CD1c-positive myeloid dendritic cell (primary cell): Measurements from ENCODE around the gene MAP3K13.

Experiments
- DNase-seq: peaks from one replicate; pipeline ENCODE4 v3.0.0-alpha.2; 2016; ENCODE audit errors: extremely low spot score

Gene MAP3K13

DNA sequence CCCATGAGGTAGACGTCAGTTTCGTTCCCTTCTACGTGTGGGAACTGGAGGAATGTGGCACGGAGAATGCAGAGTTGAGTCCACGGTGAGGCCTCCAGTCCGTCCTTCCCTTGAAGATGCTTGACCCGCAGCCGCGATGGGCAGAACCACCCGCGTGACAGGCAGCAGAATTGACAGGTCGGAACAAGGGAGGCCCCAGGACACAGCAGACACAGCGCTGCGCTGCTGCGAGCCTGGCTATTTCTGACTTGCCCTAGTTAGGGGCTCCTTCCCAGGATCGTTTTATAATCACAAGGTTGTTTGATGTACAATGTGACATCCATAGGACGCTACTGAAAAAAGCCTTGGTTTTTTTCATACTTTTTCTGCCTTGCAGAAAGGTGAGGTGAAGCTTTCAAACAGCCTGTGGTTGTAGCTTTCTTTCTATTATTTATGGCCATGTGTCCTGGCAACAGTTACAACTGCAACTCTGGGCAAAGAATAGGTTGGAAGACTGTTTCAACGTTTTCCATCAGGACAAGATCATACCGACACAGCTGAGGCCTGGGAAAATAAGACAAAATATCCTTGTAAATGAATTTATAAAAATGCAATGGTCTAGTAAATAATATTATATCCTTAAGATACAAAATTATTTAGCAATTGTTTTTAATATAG is 145.5 kb downstream of the MAP3K13 start:
- DNase-seq: no peak

DNA sequence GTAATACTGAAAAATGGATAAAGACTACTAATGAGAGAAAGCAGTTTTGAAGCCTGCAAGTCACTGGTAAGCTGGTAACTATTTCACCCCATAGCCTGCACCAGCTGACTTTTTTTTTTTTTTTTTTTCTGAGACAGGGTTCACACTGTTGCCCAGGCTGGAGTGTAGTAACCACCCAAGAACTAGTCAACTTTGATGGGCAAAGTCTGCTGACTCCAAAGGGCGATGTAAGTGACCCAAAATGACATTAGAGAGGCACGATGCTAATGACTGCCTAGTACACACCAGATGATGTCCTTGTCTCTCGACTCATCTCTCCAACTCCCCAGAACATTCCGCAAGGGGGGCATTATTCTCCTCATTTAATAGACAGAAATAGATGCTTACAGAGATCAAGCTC is 148.8 kb downstream of the MAP3K13 start:
- DNase-seq: no peak

DNA sequence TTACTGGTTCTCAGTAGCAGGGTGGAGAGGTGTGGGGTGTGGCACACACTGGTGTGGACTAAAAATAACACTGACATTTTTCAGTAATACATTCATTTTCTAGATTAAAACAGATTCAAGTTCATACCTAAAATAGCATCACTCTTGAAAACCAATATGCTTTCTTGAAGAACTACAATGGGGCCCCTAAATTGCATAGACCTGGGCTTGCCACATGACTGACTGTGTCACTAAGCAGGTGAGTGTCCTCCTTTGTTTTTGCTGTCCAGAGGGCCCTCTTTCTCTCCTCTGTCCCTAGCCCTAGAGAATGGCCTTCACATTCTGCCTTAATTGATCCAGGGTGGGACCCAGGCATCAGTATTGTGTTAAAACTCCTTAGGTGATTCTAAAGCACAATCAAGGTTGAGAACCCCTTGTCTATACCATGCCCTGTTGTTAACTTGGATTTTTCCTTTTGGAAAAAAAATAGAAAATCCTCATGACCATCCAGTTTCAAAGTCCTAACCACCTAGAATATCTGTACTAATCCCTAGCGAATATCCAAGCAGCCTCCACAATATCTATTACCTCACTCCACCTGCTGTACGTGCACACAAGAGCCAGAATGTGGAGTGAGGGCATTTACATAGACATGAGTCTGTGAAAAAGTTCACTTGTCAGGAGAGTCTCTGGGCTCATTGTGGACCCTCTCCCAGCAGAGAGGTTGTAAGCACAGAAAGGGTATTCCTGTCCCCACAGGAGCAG is 154.6 kb downstream of the MAP3K13 start:
- DNase-seq: no peak

DNA sequence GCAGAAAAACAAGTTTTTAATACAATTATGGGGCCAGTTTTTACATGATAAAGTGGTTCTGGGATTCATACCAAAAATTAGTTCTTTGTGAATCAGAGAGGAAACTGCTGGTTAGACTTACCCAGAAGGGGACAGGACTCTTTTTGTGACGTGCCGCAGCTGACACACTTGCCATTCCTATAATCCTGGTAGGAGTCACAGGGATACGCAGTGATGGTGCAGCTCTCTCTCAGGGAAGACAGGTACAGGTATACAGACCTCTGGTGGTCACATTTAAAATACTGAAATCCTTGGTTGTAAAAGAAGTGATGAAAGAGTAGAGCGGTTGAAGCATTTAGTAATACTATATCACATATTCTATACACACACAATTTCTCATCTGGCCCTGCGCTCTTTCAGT is 156.1 kb downstream of the MAP3K13 start:
- no peak for DNase-seq

DNA sequence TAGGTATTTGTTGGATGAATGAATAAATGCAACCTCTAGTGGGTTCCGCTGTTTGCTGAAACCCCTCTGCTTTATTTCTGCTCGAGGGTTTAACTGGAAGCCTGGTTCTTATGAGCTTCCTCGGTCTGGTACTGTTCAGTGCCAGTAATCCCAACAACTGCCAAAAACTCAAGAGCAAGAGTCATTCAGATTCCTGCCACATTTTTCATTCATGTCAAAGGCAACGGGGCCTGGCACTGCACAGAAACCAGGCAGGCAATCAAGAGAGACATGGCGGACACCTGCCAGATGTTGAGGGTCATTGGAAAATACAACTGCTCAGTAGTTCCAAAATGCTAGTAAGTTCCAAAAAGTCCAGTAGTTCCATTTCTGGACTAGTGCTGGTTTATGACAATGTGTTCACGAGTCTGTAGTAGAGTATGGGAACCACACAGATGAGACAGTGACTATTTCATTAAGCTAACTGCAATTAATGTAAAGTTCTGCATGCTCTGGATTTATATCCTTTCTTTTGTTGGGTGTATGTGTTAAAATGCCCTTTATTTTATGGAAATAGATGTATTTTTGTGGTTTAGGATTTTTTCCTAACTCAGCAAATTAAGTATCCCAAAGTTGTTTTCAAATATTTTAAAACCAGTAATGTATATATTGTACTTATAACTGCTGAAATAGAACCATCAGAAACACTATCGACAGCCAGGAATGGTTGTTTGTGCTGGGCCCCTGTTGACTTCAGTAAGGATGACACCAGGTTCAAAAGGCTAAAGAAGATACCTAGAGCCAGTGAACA is 158.6 kb downstream of the MAP3K13 start:
- DNase-seq: no peak

DNA sequence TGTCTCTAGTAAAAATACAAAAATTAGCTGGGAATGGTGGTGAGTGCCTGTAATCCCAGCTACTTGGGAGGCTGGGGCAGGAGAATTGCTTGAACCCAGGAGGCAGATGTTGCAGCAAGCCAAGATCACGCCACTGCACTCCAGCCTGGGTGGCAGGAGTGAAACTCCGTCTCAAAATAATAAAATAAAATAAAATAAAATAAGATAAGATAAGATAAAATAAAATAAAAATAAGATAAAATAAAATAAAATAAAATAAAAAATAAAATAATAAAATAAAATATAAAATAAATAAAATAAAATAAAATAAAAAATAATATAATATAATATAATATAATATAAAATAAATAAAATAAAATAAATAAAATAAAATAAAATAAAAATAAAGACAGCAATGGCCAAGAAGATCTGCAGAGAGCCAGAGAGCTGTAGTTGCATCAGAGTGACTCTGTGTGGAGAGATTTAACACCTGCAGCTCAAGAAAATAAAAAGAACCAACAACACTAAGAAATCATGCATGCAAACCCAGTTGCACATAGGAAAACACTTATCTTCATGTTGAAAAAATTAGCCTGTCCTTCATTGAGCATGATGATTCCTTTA is 163.5 kb downstream of the MAP3K13 start:
- DNase-seq: no peak

DNA sequence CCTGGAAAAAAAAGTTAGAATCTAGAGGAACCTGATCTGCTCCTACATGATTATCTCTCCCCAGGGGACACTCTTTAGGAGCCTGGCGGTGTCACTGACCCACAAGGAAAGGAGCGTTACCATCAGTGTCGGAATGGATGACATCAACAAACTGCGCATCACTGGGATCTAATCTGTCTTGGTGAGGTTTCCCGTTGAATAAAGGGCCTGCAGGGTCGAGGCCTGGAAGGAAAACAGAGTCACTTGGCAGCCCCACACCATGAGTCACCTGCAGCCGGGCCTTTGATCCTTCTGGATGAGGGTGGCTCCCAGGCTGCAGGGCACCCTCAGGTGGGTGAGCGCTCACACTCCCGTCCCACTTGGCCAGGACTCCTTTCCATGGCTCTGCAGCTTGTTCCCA is 164.4 kb downstream of the MAP3K13 start:
- DNase-seq: no peak

DNA sequence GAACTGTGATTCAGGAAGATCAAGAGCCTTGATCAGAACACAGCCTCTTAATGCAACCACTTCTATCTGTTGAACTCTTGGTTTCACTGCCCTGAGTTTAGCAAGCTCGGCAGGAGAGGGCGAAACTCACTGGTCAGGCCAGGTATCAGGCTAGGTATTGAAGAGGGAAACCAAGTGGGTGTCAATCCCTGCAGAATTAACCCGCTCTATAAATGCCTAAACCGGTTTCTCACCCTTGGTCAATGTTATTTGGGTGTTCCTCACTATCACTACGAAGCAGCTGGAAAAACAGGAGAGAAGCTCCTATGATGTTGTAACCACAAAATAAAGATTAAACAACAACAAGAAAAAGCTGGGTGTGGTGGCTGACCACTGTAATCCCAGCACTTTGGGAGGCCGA is 165.6 kb downstream of the MAP3K13 start:
- no peak for DNase-seq

DNA sequence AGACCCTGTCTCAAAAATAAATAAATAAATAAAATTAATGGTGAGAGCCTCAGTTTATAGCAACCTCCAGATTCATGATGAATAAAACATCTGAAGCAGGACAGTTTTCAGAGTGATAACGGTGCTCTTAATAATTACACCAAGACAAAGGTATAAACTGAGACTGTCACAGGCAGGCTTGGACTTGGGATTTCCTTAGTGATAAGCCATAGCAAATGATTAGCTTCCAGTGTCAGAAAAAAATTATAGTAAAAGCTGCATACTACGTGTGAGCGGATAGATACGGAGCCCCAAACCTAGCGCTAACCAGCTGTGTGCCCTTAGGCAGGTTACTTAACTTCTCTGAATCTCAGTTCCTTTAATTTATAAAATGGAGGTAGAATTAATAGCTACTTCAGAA is 167.9 kb downstream of the MAP3K13 start:
- no peak for DNase-seq

DNA sequence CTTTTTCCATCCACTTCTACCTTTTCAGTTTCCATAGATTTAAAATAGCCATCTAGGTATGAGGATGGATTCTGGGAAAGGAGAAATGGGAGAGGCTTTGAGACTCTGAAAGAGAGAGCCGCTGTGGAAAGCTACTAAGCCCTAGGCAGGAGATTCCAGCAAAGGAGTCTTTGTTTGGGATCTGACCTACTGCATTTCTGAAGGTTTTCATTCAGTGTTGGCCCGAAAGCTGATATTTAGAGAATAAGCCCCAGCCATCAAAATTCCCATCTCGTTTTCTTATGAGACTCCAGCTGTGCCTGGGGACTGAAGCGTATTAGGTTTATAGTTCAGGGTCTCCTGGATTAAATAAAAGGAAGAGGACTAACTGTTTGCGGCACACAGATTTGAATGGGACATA is 170.0 kb downstream of the MAP3K13 start:
- DNase-seq: no peak

DNA sequence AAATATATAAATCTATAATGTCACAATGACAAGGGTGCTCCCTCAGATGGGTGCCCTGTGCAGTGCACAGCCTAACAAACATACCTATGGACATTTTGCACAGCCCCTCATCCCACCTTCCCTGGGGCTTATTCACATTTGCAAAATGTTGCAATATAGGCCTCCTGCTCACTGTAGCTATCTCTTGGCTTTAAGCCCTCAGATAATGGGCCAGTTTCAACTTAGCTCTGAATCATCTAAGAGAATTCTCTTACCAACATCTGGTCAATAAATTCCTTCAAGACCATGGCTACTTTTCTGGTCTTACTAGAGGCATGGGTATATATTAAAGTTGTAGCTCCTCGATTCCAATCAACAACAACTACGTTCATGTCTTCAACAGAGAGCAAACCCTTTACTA is 171.6 kb downstream of the MAP3K13 start:
- DNase-seq: no peak

DNA sequence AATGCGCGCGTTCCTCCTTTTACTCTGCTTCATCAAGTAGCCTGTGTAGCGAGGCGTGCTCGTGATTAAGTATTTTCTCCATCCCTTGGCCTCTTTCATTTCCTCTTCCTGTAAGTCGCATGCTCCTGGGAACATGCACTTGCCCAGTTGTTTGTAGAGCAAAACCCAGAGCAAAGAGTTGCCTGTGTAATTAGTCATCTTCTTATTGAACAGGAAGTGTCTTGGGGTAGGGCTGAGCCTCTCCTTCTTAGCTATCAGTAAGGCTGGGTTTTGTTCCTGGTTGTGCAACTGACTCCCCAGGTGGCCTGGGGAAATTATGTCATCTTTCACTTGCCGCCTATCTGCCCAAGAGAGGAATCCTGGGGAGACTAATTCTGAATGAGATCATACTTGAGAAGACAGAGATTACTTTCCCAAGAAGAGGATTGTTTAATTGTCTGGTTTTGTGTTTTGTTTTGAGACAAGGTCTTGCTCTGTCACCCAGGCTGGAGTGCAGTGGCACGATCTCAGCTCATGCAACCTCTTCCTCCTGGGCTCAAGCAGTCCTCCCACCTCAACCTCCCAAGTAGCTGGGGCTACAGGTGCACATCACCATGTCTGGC is 174.5 kb downstream of the MAP3K13 start:
- DNase-seq: peak; percentile 91
